Fibroblast of the aortic adventitia (primary cell): Measurements from ENCODE around the gene POLD3. TPM values are rescaled to one million over a fixed set of nuclear protein-coding genes. Genes with fewer than 3 reads are reported as not detected.

ENCODE experiments used
- DNase-seq: peaks from one replicate; pipeline ENCODE4 v3.0.0-alpha.2; 2010; ENCODE audit warnings: low read depth
- H3K4me3 ChIP-seq: 2 replicates; pipeline ENCODE4 v1.5.1; 2011; ENCODE audit warnings: low read depth, mild to moderate bottlenecking, control low read depth, low read length, moderate library complexity
- total RNA-seq: library from RNA; depleted of rRNA; stranded (reverse); fragments of >200 nt; gene quantifications from 2 replicates; pipeline ENCODE4 v1.2.3, GENCODE V29; 2012; ENCODE audit warnings: low replicate concordance
- TF ChIP-seq, protein P1 (sequence below): IDR thresholded peaks from 2 replicates; pipeline ENCODE4 v1.5.1; 2011; ENCODE audit warnings: mild to moderate bottlenecking, low read length, control low read depth, inconsistent platforms; ENCODE audit not compliant: insufficient read depth

POLD3 gene
- total RNA-seq, 1 donor, result 26.8 TPM

DNA sequence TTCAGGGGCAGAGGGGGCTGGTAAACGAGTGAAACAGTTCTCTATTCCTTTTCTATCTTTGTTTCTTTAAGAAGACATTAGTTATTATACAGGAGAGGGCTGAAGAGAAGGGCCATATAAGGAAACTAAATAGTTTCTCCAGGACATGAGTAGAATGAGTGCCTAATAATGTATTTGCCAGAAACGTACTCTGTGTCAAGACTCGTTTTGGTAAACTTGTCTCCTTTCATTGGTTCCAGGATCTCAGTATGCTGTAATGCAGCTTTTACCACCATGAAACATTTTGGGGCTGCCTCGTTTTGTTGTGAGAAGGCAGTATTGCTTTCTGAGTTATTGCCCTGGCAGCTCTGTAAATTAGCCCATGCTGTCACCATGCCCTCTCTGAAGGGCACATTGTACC, 51.7 kb downstream of the POLD3 start:
- H3K4me3 ChIP-seq, result no peak overlapping the region
- no peak for DNase-seq
- TF ChIP-seq, protein P1, sequence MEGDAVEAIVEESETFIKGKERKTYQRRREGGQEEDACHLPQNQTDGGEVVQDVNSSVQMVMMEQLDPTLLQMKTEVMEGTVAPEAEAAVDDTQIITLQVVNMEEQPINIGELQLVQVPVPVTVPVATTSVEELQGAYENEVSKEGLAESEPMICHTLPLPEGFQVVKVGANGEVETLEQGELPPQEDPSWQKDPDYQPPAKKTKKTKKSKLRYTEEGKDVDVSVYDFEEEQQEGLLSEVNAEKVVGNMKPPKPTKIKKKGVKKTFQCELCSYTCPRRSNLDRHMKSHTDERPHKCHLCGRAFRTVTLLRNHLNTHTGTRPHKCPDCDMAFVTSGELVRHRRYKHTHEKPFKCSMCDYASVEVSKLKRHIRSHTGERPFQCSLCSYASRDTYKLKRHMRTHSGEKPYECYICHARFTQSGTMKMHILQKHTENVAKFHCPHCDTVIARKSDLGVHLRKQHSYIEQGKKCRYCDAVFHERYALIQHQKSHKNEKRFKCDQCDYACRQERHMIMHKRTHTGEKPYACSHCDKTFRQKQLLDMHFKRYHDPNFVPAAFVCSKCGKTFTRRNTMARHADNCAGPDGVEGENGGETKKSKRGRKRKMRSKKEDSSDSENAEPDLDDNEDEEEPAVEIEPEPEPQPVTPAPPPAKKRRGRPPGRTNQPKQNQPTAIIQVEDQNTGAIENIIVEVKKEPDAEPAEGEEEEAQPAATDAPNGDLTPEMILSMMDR, result no peak

DNA sequence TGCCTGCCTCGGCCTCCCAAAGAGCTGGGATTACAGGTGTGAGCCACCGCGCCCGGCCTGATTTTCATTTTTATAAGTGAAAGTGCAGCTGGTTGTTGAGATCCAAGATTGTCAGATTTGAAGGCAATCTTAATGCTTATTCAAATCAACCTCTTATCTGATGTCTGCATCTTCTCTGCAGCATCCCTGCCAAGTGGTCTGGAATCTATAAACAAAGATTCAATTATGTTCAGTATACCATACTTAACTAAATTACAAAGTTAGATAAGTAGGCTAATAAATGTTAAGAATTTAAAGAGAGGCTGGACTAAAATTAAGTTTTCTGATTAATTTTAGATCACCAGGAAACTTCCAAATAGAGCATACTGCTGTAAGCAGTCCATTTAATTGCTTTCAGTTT, 53.8 kb downstream of the POLD3 start:
- TF ChIP-seq, protein P1, result no peak

DNA sequence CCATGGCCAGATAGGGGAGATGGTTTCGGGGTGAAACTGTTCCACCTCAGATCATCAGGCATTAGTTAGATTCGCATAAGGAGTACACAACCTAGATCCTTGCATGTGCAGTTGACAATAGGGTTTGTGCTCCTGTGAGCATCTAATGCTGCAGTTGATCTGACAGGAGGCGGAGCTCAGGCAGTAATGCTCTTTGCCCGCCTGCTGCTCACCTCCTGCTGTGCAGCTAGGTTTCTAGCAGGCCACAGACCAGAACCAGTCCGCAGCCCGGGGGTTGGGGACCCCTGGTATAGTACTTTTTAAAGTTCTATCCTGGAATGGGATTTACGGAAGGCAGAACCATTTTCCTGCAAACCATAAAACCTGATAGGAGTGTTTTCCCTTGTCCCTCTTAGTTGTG, 54.6 kb downstream of the POLD3 start:
- DNase-seq, result no peak
- TF ChIP-seq, protein P1, result no peak
- H3K4me3 ChIP-seq, result no peak overlapping the region

More for the DNA sequence above, 53.8 kb downstream of the POLD3 start:
- no peak overlapping the region for H3K4me3 ChIP-seq
- DNase-seq, result no peak

DNA sequence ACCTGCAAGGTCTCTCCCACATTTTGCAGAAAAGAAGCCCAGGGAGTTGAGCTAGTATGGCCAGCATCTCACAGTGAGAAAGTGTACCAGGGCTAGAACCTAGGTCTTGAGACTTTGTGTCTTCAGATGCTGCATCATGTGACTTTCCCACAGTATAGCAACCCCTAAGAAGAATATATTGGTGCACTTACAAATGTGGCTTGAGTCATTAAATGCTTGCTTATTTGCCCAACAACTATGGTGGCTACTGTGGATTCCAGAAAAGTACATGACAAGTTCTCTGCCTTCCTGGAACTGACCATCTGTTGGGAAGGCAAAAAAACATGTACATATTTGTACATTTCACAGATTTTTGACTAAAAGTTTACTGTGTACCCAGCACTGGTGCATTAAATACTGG, 55.0 kb downstream of the POLD3 start:
- H3K4me3 ChIP-seq, result no peak overlapping the region
- DNase-seq, result no peak
- TF ChIP-seq, protein P1, result no peak

DNA sequence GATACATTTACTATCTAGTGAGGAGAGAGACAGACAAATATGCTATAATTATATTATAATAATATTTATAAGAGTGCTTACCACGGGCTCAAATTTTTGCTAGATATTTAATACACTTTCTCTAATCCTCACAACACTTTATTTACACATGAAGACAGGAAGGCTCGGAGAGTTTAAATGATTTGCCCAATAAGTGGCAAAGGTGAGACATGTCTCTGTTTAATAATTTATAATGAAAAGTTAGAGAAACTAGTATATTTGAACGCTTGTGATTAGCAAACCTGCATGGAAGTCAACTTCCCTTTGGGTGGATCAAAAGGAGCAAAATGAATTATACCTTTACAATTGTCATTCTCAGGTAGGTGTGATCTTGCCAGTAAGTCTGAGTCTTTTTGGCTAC, 55.4 kb downstream of the POLD3 start:
- DNase-seq, result no peak
- H3K4me3 ChIP-seq, result no peak overlapping the region
- TF ChIP-seq, protein P1, result no peak

DNA sequence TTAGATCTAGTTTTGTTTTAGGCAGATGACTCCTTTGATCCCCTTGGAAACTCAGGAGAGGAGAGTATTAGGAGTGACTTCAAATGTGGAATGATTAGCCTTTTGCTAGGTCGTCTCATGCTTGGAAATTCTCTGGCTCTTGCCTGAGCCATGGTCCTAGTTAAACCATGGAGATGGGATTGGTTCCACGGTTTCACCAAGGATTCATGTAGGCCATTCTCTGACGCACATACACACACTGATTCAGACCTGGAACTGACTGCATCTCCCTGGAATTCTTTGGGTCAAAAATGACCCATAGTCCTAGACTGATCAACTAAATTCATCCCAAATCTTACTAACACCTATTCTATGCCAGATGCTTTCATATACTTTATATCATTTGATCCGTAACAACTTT, 56.5 kb downstream of the POLD3 start:
- peak; percentile 23 for DNase-seq
- TF ChIP-seq, protein P1, result no peak

DNA sequence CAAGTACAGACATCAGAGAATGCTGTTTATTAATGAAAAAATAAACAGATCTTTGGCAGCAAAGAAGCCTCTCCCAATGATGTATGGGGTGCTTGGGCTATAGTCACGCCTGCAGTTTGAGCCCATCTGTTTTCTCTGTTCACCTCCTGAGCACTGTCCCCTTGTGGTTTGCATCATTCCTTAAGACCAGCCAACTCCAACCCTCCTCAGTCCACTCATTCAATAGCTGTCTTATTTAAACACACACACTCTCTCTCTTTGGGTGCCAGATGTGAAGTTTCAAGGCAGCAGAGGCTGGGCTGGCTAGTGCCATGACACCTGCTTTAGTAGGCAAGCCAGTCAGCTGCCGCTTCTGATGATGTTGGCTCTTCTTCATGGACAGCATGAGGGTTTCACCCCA, 58.1 kb downstream of the POLD3 start:
- H3K4me3 ChIP-seq, result no peak overlapping the region
- DNase-seq, result peak; percentile 80
- TF ChIP-seq, protein P1, result no peak

More for the DNA sequence above, 56.5 kb downstream of the POLD3 start:
- no peak overlapping the region for H3K4me3 ChIP-seq
